Left ventricle myocardium inferior (tissue), 1 donor: ENCODE data around the gene CDC25C. TPM values are rescaled to one million over a fixed set of nuclear protein-coding genes. Genes with fewer than 3 reads are reported as not detected.

Experiments used
- DNase-seq: peaks from one replicate; pipeline ENCODE4 v3.0.0-alpha.2; 2020
- H3K27ac ChIP-seq: fragments of 200-600 bp; replicated peaks from 2 replicates; pipeline ENCODE4 v1.8.0; 2021
- H3K27me3 ChIP-seq: fragments of 200-600 bp; 2 replicates; pipeline ENCODE4 v1.8.0; 2021; ENCODE audit warnings: low read depth
- H3K36me3 ChIP-seq: fragments of 200-600 bp; 2 replicates; pipeline ENCODE4 v1.8.0; 2021
- H3K4me1 ChIP-seq: fragments of 200-600 bp; 2 replicates; pipeline ENCODE4 v1.8.0; 2021
- H3K4me3 ChIP-seq: fragments of 200-600 bp; 2 replicates; pipeline ENCODE4 v1.8.0; 2021; ENCODE audit warnings: mild to moderate bottlenecking, moderate library complexity
- H3K9me3 ChIP-seq: fragments of 200-600 bp; replicated peaks from 2 replicates; pipeline ENCODE4 v1.8.0; 2021
- CTCF ChIP-seq: fragments of 200-600 bp; IDR thresholded peaks from 2 replicates; pipeline ENCODE4 v1.8.0; 2021; ENCODE audit warnings: antibody characterized with exemption, mild to moderate bottlenecking, borderline replicate concordance
- intact Hi-C: fragments of 100-400 bp; cut with micrococcal nuclease; formaldehyde crosslinking; loops from one replicate; pipeline ENCODE4 v1.11.0; 2022
- total RNA-seq: library from RNA; stranded (reverse); fragmentation: NEBNext Ultra II Directional; extraction: Animal tissue kit (Norgen Biotek cat#: 25700); gene quantifications from one replicate; pipeline ENCODE4 v1.2.1, GENCODE V29; 2021
- donor health status: DM: no; HTN: yes; CAD: no; lungs with severe emphysema.

CDC25C gene
- total RNA-seq, 1 donor from 2014 or later, result not detected

DNA sequence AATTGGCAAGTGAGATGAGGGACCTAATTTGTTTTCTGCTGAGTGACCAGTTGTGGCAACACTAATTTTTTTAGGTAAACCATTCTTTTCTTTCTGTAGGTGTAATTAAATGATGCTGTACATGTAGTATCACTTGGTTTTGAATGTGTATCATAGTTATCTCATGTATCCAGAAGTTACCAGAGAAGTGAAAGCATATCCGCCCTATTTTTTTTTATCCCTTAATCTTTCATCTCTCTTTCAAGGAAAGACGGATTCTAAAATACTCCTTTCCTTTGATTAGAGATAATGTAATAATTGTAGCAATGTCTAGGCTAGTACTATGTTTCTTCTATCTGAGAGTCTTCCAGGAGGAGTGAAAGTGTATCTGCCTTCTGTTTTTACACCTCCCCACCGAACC, 28.0 kb upstream of the CDC25C start:
- no peak overlapping the region for H3K4me3 ChIP-seq
- DNase-seq, result no peak
- no peaks in the 10 kb centered on the region for H3K27me3 ChIP-seq
- H3K4me1 ChIP-seq, result peaks cover 70% of the 10 kb centered on the region
- TF ChIP-seq CTCF, result no peak
- no peaks in the 10 kb centered on the region for H3K9me3 ChIP-seq
- intact Hi-C loops, result no loop called here
- no peak overlapping the region for H3K27ac ChIP-seq
- H3K36me3 ChIP-seq, result no peaks in the 10 kb centered on the region

DNA sequence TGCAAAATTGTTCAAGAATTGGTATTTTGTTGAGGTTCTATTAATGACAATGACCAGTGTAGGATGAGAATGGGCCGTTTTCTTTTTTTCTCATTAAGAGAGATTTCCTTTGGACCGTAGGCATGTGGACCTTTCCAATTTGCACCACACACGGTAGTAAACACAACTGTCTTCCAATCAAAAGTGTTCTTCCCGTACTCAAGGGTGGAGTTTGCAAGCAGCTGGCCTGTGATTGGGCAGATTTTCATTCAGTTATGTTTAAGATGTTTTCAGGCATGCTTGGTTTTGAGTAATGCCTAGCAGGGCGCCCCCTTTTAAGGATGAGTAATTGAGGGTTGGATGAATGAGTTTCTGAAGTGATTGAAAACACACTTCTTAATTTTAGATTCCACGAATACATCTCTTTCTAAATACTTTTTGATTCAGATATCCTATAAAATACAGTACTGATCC, 23.3 kb upstream of the CDC25C start:
- intact Hi-C loops, result no loop called here
- H3K36me3 ChIP-seq, result no peaks in the 10 kb centered on the region
- H3K27me3 ChIP-seq, result no peaks in the 10 kb centered on the region
- DNase-seq, result no peak
- peaks cover 90% of the 10 kb centered on the region for H3K4me1 ChIP-seq
- H3K9me3 ChIP-seq, result peaks cover 7% of the 10 kb centered on the region
- H3K4me3 ChIP-seq, result peak overlapping the region; percentile 95
- TF ChIP-seq CTCF, result no peak
- H3K27ac ChIP-seq, result peak overlapping the region; percentile 99

DNA sequence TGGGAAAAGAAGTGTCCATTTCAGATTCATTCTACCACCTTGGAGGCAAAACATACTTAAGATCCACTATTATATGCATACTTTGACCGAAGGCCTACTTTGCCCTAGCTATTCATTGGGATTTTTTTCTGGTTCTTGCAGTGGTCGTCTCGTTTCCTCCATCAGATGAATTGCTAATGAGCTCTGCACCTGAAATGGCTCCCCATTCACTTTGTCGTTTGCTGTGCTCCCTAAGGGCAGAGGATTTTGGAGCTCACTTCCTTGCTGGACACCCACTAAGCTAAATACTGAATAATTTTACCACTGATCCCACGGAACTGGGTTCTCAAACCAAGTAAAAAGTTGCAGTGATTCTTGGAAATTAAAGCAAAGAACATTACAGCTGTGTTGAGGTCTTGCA, 22.8 kb upstream of the CDC25C start:
- no peak for DNase-seq
- H3K27me3 ChIP-seq, result no peaks in the 10 kb centered on the region
- peaks cover 7% of the 10 kb centered on the region for H3K9me3 ChIP-seq
- intact Hi-C loops, result no loop called here
- H3K4me3 ChIP-seq, result peak overlapping the region; percentile 95
- no peak for TF ChIP-seq CTCF
- H3K36me3 ChIP-seq, result no peaks in the 10 kb centered on the region
- peaks cover 90% of the 10 kb centered on the region for H3K4me1 ChIP-seq
- peak overlapping the region; percentile 99 for H3K27ac ChIP-seq

DNA sequence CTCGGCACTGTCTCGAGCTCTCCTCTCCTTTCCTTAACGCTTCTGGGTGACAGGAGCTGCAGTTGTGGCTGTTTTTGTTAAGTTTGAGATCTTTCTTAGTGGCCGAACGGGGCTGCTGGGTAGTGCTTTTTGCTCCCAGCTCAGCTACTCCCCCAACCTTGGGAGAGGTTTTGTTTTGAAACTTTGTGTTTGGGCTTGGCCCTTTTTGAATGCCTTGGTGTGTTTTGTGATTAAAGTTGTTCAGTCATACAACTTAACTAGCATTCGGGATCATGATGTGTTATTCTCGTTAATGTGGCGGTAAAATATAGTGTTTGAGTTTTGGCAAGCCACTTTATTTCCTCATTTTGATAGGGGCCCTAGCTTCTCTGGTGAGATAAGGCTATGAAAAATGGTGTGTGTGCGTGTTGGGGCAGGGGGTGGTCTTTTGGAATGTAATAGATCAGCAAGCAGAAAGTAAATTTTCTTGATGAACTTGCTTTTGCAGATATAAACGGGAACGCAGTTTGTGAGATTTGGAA, 22.0 kb upstream of the CDC25C start:
- DNase-seq, result no peak
- Histone ChIP-seq H3K4me1 (peaks cover 90% of the 10 kb centered on the region), H3K27ac (peak overlapping the region; percentile 99), H3K4me3 (peak overlapping the region; percentile 95), H3K36me3 (no peaks in the 10 kb centered on the region), H3K9me3 (peaks cover 7% of the 10 kb centered on the region), H3K27me3 (no peaks in the 10 kb centered on the region)
- intact Hi-C loops, result no loop called here
- no peak for TF ChIP-seq CTCF

GRCh38 chr5:138352722-138353559, 21.3 kb upstream of the CDC25C start:
- intact Hi-C loops, result no loop called here
- Histone ChIP-seq H3K4me1 (peaks cover 85% of the 10 kb centered on the region), H3K4me3 (peak overlapping the region; percentile 95)

More at GRCh38 chr5:138352722-138353559, 21.3 kb upstream of the CDC25C start:
- TF ChIP-seq CTCF, result peak; percentile 55
- peaks cover 7% of the 10 kb centered on the region for H3K9me3 ChIP-seq
- DNase-seq, result peak; percentile 62
- H3K27ac ChIP-seq, result peak overlapping the region; percentile 99
- H3K36me3 ChIP-seq, result peaks cover 6% of the 10 kb centered on the region
- H3K27me3 ChIP-seq, result no peaks in the 10 kb centered on the region
